ENCODE results near the gene MT2A.
A peak's percentile ranks its signal among the peaks of the same experiment; 100 is the strongest.

The MT2A gene

GRCh38 chr16:56608043-56608875, at the start of gene MT2A:
MT2A (plus strand) TSS chr16:56608584; CDS start chr16:56608656, 72 bp downstream.
- H3K4me3 ChIP-seq (ENCODE audit: low read depth, low read length): peak within 1 kb of the TSS; percentile 60
- H3K79me2 ChIP-seq: no peaks in the 10 kb centered on the region
- H2AFZ ChIP-seq: peak within 1 kb of the TSS; percentile 46
- TF ChIP-seq, protein P1, sequence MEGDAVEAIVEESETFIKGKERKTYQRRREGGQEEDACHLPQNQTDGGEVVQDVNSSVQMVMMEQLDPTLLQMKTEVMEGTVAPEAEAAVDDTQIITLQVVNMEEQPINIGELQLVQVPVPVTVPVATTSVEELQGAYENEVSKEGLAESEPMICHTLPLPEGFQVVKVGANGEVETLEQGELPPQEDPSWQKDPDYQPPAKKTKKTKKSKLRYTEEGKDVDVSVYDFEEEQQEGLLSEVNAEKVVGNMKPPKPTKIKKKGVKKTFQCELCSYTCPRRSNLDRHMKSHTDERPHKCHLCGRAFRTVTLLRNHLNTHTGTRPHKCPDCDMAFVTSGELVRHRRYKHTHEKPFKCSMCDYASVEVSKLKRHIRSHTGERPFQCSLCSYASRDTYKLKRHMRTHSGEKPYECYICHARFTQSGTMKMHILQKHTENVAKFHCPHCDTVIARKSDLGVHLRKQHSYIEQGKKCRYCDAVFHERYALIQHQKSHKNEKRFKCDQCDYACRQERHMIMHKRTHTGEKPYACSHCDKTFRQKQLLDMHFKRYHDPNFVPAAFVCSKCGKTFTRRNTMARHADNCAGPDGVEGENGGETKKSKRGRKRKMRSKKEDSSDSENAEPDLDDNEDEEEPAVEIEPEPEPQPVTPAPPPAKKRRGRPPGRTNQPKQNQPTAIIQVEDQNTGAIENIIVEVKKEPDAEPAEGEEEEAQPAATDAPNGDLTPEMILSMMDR (IDR thresholded peaks at IDR 0.05): no peak
- H3K9me3 ChIP-seq (ENCODE audit: control insufficient read depth, low read length): no peaks in the 10 kb centered on the region
- peak within 1 kb of the TSS; percentile 90 for H3K27ac ChIP-seq
- H3K4me1 ChIP-seq: peaks cover 15% of the 10 kb centered on the region
- H3K4me2 ChIP-seq (ENCODE audit: low read length): peak within 1 kb of the TSS; percentile 84
- H3K9ac ChIP-seq: no peak within 1 kb of the TSS
- H3K27me3 ChIP-seq (ENCODE audit: control insufficient read depth, insufficient read depth, low read length): no peaks in the 10 kb centered on the region
- no peaks in the 10 kb centered on the region for H3K36me3 ChIP-seq (ENCODE audit: control insufficient read depth, insufficient read depth, low read length)

GRCh38 chr16:56559109-56559508, 49.3 kb upstream of the MT2A start:
- no peak overlapping the region for H2AFZ ChIP-seq
- H3K9me3 ChIP-seq (ENCODE audit: control insufficient read depth, low read length): no peaks in the 10 kb centered on the region
- TF ChIP-seq, protein P1 (IDR thresholded peaks at IDR 0.05): no peak
- no peak overlapping the region for H3K4me3 ChIP-seq (ENCODE audit: low read depth, low read length)
- H3K36me3 ChIP-seq (ENCODE audit: control insufficient read depth, insufficient read depth, low read length): no peaks in the 10 kb centered on the region
- no peak overlapping the region for H3K4me2 ChIP-seq (ENCODE audit: low read length)
- H3K27ac ChIP-seq: no peak overlapping the region
- H3K27me3 ChIP-seq (ENCODE audit: control insufficient read depth, insufficient read depth, low read length): no peaks in the 10 kb centered on the region
- H3K9ac ChIP-seq: no peak overlapping the region
- H3K4me1 ChIP-seq: no peaks in the 10 kb centered on the region
- no peaks in the 10 kb centered on the region for H3K79me2 ChIP-seq

DNA sequence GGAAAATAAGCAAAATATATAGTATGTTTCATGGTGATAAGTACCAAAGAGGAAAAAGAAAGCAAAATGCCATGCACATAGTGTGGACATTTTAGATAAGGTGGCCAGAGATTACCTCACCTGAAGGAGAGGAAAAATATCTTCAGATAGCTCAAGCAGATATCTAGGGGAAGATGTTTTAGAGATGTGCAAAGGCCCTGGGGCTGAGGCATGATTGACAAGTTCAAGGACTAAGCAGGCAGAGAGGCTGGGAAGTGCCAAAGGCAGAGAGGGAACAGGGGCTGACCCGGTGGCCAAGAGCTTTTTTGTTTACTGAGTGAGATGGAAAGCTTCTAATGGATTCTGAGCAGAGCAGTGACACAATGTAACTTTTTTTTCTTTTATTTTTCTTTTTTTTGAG, 47.9 kb upstream of the MT2A start:
- no peak overlapping the region for H3K9ac ChIP-seq
- TF ChIP-seq, protein P1 (IDR thresholded peaks at IDR 0.05): no peak

GRCh38 chr16:56561126-56561525, 47.3 kb upstream of the MT2A start:
- no peak overlapping the region for H3K9ac ChIP-seq
- TF ChIP-seq, protein P1 (IDR thresholded peaks at IDR 0.05): no peak

More for the DNA sequence above, 47.9 kb upstream of the MT2A start:
- H3K4me2 ChIP-seq (ENCODE audit: low read length): no peak overlapping the region
- no peak overlapping the region for H3K4me3 ChIP-seq (ENCODE audit: low read depth, low read length)
- no peak overlapping the region for H2AFZ ChIP-seq
- no peaks in the 10 kb centered on the region for H3K27me3 ChIP-seq (ENCODE audit: control insufficient read depth, insufficient read depth, low read length)
- no peaks in the 10 kb centered on the region for H3K4me1 ChIP-seq
- H3K27ac ChIP-seq: no peak overlapping the region
- no peaks in the 10 kb centered on the region for H3K79me2 ChIP-seq
- H3K9me3 ChIP-seq (ENCODE audit: control insufficient read depth, low read length): no peaks in the 10 kb centered on the region
- no peaks in the 10 kb centered on the region for H3K36me3 ChIP-seq (ENCODE audit: control insufficient read depth, insufficient read depth, low read length)

More at GRCh38 chr16:56561126-56561525, 47.3 kb upstream of the MT2A start:
- Histone ChIP-seq H3K79me2 (no peaks in the 10 kb centered on the region), H3K36me3 (ENCODE audit: control insufficient read depth, insufficient read depth, low read length) (no peaks in the 10 kb centered on the region), H3K27ac (no peak overlapping the region), H3K4me2 (ENCODE audit: low read length) (no peak overlapping the region), H2AFZ (no peak overlapping the region), H3K4me1 (no peaks in the 10 kb centered on the region), H3K4me3 (ENCODE audit: low read depth, low read length) (no peak overlapping the region), H3K9me3 (ENCODE audit: control insufficient read depth, low read length) (no peaks in the 10 kb centered on the region), H3K27me3 (ENCODE audit: control insufficient read depth, insufficient read depth, low read length) (no peaks in the 10 kb centered on the region)

Data from parathyroid adenoma (tissue), 2 donors.